ENCODE measurements around the gene AFAP1L2.

The AFAP1L2 gene

DNA sequence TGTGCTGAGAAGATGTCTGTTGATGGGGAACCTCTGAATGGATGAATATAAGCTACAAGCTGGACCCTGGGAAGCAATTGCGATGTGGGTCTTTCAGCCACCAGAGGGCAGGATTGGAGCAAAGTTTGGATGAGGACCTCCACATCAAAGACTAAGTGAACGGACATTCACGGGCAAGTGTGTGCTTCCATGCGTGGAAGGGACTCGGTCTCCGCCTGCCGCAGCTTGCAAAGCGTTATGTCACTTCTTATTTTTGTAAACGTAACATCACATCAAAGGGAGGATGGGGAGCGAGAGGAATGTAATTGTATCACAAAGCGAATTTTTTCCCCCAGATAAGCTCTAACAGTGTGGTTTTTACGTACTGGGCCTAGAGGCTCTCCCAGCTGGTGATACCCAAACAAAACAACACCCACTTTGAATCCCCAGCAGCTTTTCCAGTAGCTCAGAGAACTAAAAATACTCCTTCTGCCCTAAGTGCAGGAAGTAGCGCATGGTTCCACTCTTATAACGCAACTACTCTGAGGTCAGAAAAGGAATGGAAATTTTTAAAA is 100.2 kb downstream of the AFAP1L2 start:
- no peaks in the 10 kb centered on the region for H3K9me3 Mint-ChIP-seq
- peaks cover 25% of the 10 kb centered on the region for H3K4me1 Mint-ChIP-seq
- H3K4me3 Mint-ChIP-seq = peak overlapping the region; percentile 82 to 83 (median 82)
- H3K36me3 Mint-ChIP-seq (ENCODE audit: low read depth) = peaks cover 13% of the 10 kb centered on the region
- TF ChIP-seq, protein P1, sequence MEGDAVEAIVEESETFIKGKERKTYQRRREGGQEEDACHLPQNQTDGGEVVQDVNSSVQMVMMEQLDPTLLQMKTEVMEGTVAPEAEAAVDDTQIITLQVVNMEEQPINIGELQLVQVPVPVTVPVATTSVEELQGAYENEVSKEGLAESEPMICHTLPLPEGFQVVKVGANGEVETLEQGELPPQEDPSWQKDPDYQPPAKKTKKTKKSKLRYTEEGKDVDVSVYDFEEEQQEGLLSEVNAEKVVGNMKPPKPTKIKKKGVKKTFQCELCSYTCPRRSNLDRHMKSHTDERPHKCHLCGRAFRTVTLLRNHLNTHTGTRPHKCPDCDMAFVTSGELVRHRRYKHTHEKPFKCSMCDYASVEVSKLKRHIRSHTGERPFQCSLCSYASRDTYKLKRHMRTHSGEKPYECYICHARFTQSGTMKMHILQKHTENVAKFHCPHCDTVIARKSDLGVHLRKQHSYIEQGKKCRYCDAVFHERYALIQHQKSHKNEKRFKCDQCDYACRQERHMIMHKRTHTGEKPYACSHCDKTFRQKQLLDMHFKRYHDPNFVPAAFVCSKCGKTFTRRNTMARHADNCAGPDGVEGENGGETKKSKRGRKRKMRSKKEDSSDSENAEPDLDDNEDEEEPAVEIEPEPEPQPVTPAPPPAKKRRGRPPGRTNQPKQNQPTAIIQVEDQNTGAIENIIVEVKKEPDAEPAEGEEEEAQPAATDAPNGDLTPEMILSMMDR (IDR thresholded peaks at IDR 0.05; ENCODE audit: unreplicated experiment in 3 of 3) = peak; percentile 65 to 85 (median 84)
- H3K27me3 Mint-ChIP-seq (ENCODE audit: low read depth) = peaks cover 10% of the 10 kb centered on the region
- peak overlapping the region; percentile 19 to 50 (median 26) for H3K27ac Mint-ChIP-seq

- TF ChIP-seq, protein P1 (IDR thresholded peaks at IDR 0.05; ENCODE audit: unreplicated experiment in 3 of 3) = no peak
- Mint-ChIP-seq H3K27me3 (ENCODE audit: low read depth) (peaks cover 10% of the 10 kb centered on the region), H3K27ac (peak overlapping the region in 1 of 3 experiments; percentile 19), H3K4me1 (peaks cover 25% of the 10 kb centered on the region), H3K9me3 (no peaks in the 10 kb centered on the region), H3K4me3 (peak overlapping the region in 1 of 3 experiments; percentile 82), H3K36me3 (ENCODE audit: low read depth) (peaks cover 17% of the 10 kb centered on the region)
Observed at GRCh38 chr10:114303556-114303955, 100.7 kb downstream of the AFAP1L2 start.

GRCh38 chr10:114301951-114302710 is 102.2 kb downstream of the AFAP1L2 start:
- Mint-ChIP-seq H3K36me3 (ENCODE audit: low read depth) (peaks cover 29% of the 10 kb centered on the region), H3K27me3 (ENCODE audit: low read depth) (peaks cover 10% of the 10 kb centered on the region), H3K9me3 (peaks cover 3% of the 10 kb centered on the region), H3K27ac (no peak overlapping the region), H3K4me1 (peaks cover 14% of the 10 kb centered on the region), H3K4me3 (no peak overlapping the region)
- TF ChIP-seq, protein P1 (IDR thresholded peaks at IDR 0.05; ENCODE audit: unreplicated experiment in 3 of 3) = no peak

DNA sequence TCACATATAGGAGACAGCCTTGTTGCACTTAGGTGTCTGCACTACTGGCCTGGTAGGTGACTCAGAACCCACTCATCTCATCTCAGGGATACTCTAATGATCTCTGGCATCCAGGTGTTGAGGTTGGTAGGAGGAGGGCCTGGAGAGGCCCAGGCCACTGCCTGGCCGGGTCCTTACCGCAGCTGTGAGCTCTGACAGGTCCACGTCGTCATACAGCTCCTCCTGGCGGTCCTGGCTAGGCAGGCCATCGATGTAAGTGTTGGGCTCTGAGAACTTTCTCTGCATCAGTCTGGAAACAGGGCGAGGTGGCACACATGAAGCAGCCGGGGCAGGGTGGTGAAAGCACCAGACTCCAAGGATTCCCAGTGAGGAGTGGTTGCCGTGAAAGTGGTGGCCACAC is 103.1 kb downstream of the AFAP1L2 start:
- H3K4me1 Mint-ChIP-seq = peaks cover 12% of the 10 kb centered on the region
- peaks cover 3% of the 10 kb centered on the region for H3K27me3 Mint-ChIP-seq (ENCODE audit: low read depth)
- TF ChIP-seq, protein P1 (IDR thresholded peaks at IDR 0.05; ENCODE audit: unreplicated experiment in 3 of 3) = no peak
- H3K27ac Mint-ChIP-seq = no peak overlapping the region
- H3K4me3 Mint-ChIP-seq = no peak overlapping the region
- H3K36me3 Mint-ChIP-seq (ENCODE audit: low read depth) = peaks cover 39% of the 10 kb centered on the region
- peaks cover 6% of the 10 kb centered on the region for H3K9me3 Mint-ChIP-seq

DNA sequence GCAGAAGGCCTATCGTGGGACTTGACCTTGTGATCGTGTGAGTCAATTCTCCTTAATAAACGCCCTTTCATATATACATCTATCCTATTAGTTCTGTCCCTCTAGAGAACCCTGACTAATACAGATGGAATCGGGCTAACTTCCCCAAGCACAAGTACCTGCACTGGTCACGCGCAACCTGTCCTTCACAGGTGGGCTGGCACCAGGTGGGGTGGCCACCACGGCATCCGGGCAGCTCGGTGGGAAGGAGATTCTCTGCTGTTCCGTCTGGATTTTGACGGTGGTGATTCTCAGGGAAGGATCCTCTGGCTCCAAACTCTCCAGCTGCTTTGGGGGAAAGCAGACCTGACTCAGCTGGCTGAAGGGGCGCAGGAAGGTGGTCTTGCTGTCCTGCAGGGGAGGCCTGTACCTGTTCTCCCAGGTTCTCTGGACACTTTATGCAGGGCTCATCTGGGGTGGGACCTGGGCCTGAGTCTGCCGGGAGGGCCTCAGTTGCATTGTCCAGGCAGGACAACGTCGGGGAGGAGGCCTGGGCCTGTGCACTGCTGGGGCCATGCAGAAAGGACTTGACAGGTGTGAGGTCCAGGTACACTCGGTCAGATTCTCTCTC is 104.2 kb downstream of the AFAP1L2 start:
- Mint-ChIP-seq H3K4me1 (peaks cover 12% of the 10 kb centered on the region), H3K9me3 (peaks cover 15% of the 10 kb centered on the region), H3K36me3 (ENCODE audit: low read depth) (peaks cover 49% of the 10 kb centered on the region), H3K27me3 (ENCODE audit: low read depth) (peaks cover 3% of the 10 kb centered on the region), H3K4me3 (no peak overlapping the region), H3K27ac (no peak overlapping the region)
- TF ChIP-seq, protein P1 (IDR thresholded peaks at IDR 0.05; ENCODE audit: unreplicated experiment in 3 of 3) = no peak

Measured in nephron (organoid).